DLD1 (cell line): ENCODE measurements around the gene DEPDC5.

Experiments
- in situ Hi-C: cut with HindIII; loops from 2 replicates; pipeline ENCODE4 v1.10.0; 2017; ENCODE audit warnings: low sequenced_read_pairs

The DEPDC5 gene

DNA sequence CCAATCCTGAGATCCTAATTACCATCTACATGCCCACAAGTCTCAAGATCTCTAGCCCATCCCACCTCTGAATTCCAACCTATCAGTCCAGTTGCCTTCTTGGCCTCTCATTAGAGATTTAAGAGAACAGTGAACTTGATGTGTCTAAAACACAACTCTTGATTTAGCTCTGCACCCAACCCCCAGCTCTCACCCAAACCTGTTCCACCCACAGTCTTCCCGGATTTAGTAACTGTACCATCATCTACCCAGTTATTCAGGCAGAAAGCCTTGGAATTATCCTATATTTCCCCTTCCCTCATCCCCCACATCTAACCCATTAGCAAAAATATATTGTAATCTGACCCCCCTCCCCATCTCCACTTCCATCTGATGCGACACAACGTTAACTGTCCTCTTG lies 166.5 kb downstream of the DEPDC5 start:
- in situ Hi-C loops = no loop called here

DNA sequence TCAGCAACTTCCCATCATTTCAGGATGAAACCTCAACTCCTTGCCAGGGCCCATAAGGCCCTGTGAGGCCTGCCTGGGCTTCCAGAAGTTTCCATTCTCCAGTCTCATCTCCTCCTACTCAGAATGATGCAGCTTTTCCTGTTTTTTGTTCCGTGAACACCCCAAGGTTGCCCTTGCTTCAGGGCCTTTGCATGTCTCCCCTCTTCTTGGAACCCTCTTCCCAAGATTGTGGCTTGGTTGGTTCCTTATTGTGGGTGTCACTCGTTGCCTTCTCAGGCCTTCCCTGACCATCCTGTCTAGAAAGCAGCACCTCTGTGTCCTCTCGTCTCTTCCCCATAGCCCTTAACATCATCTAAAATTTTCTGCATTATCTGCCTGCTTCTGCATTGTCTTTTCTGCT lies 167.3 kb downstream of the DEPDC5 start:
- in situ Hi-C loops = no loop called here

DNA sequence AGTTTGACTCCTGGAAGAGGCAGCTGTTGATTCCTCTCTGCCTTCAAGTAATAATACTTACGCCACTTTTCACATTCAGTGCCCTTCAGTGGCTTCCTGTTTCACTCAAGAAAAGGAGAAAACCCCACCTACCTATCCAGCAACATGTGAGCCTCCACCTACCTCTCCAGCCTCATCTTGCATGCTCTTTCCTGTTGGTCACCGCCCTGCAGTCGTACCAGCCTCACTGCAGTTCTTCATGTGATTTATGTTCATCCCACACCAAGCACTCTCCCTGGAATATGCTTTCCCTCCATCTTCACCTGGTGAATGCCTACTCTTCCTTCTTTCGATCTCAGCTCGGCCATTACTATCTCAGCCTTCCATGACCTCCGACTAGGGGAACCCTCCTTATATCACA lies 168.7 kb downstream of the DEPDC5 start:
- in situ Hi-C loops = no loop called here

DNA sequence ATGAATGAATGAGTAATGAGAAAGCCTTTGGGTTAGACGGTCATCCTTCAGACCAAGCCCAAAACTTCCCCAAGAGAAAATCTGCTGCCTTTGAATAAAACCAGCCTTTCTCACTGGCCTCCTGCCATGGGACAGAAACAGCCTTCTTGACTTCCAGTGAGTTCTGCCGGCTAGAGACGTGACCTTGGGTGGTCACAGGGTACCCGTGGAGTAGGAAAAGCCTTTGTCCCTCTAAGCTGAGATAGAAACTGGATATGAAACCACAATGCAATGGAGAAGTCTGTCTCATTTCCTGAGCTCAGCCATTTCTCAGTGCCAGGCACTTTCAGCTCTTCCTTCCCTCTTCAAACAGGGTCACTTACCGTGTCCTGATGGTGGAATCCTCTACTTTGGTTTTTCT lies 169.3 kb downstream of the DEPDC5 start:
- in situ Hi-C loops = no loop called here

DNA sequence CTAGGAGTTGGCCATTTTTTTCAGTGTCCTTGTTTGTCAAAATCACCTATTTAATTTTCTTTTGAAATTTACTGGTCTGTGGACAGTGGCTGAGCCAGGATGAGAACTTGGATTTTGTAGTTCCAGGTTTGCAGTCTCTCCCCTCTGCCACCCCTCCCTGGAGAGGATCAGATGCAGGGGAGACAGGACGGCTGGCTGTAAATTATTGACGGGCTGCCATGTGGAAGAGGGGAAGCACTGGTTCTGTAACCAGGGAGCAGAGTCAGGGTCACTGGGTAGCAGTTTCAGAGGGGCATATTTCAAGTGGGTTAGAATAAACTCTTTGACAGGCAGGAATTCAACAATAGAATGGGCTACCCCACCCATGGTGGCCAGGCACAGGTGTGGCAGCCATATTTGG lies 169.9 kb downstream of the DEPDC5 start:
- in situ Hi-C loops = no loop called here

DNA sequence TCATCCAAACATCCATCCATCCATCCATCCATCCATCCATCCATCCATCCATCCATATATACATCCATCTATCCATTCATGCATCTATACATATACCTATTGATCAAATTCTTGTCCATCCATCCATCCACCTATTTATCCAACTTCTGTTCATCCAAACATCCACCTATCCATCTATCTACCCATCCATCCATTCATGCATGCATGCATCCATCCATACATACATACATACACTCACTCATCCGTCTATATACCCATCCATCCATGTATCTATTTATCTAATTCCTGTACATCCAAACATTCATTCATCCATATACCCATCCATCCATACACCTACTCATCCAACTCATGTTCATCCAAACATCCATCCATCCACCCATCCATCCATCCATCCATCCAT lies 171.2 kb downstream of the DEPDC5 start:
- in situ Hi-C loops = no loop called here

DNA sequence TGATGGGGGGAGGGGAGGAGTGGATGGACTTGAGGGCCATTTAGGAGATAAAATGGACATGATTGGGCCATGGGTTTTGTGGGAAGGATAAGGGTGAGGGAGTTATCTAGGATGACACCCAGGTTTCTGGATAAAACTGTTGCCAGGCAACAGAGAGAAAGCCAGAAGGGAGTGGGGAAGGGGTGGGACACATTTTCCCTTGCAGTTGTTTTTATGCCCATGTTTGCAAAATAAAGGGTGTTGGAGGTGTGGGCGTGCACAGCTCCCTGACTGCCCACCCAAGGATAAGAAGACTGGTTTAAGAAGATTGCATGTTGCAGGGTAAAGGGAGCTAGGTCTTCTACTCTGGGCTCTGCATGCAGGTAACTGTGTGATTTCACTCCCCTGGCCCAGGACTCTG lies 172.2 kb downstream of the DEPDC5 start:
- in situ Hi-C loops = no loop called here

DNA sequence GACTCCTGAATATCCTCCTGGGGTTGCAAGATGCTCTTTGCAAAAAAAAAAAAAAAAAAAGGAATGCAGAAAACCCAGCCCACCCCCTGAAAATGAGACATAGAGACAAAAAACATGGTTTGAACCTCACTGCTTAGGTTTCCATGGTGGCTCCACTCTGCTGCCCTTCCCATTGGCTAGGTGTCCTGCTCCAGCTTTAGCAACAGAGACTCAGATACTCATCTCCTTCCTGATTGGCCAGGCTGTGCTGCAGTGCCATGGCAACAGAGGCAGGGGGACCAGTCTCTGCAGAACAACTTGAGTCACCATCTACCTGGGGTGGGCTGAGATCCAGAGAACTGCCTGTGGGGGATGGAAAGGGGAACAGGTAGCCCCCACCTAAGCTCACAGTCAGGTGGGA lies 173.2 kb downstream of the DEPDC5 start:
- in situ Hi-C loops = no loop called here

DNA sequence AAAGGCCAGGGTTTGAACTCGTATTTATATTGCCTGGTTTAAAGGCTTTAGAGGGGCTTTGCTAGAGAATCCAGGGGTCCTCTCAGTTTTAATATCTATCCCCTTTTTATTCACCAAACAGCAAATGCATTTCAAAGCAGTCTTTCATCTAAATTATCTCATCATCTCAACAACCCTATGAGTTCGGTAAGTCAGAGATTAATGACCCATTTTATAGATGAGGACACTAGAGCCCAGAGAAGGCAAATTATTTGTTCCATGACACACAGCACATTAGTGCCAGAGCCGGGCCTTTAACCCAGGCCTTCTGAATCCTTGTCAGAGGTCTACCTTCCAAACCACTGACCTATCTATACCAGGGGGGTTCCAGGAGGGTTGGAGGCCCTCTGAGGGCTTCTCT lies 173.7 kb downstream of the DEPDC5 start:
- in situ Hi-C loops = no loop called here

DNA sequence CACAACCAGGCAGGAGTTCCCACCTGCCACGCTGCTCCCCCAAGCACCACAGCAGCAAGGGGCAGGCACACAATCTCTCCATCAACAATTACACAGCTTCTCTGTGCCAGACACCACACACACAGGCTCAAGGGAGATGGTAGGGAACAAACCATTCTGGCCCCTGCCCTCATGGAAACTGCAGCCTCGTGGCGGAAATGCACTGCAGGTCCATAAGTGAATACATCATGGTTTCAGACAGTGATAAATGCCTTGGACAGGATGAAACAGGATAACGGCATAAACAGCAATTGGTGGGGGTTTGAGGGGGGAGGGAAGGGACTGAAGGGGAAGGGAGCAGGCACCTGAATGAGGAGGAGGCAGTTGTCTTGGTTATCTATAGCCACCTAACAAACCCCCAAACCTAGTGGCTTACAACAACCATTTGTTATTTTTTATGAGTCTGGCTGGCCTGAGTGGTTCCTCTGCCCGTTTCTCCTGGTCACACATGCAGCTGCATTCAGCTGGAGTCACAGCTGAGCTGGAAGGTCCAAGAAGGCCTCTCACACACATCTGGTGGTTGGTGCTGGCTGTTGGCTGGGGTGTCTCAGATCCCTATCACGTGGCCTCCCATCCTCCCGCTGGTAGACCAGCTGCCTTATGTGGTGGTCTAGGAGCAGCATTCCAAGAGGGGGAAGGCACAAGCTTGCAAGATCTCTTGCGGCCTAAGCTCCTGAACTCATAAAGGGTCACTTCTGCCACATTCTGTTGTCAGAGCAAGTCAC lies 175.5 kb downstream of the DEPDC5 start:
- in situ Hi-C loops = no loop called here

DNA sequence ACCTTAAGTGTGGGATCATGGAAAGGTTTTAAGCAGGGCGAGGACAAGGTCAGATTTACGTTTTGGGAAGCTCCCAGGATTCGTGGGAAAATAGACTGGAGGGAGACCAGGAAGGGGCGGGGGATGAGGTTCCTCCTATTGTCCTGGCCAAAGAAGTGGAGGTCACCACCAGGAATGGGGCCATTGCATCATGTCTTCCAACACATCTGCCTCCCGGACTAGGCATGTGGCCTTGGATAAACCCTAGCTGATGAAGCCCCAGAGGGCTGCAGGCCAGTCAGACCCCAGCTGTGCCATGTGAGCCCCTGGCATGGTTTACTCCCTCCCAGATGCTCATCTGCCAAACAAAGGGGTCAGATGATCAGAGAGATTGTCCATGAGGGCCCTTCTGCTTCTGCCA lies 179.0 kb downstream of the DEPDC5 start:
- in situ Hi-C loops = no loop called here

DNA sequence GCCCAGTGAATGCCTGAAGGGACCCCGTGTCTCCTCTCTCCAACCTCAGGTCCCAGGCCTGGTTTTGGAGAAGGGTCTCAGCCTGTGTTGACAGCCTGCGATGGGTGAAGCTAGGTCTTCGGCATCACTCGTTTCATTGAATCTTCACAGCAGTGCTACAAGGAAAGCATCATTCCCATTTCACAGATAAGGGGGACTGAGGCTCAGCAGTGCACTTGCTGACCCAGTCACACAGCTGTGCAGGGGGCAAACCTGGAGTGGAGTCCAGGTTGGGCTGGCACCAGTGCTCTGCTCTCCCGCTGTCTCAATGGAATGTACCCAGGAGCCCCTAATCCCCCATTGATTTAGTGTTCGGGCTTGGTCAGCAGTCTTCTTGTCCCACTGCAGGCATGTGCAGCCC lies 179.6 kb downstream of the DEPDC5 start:
- in situ Hi-C loops = no loop called here

DNA sequence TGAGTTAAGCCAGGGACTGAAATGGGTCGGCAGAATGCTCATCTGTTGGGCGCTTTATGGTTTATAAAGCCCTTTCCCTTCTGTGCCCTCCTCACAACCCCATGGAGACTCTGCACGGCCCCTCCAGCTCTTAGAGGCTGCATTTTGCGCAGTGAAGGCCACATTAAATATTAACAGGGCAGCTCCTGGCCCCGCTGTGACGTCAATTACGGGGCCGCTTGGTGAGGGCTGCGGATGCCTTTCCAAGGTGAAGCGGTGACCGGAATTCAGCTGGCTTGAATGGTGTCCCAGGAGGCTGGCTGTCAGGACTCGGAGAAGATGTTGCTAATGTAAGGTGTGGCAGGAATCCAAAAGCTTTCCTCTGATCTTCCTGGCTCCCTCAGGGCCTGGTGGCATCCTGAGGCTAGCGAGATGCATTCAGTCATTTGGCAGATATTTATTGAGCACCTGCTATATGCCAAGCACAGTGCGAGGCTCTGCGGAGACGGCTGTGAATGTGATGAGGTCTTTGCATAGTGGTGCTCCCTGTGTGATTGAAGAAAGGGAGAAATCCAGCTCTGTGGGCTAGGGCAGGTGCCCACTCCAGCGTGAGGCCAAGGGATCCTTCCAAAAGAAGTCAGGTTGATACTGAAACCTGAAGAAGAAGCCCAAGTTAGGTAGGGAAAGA lies 180.1 kb downstream of the DEPDC5 start:
- in situ Hi-C loops = no loop called here

DNA sequence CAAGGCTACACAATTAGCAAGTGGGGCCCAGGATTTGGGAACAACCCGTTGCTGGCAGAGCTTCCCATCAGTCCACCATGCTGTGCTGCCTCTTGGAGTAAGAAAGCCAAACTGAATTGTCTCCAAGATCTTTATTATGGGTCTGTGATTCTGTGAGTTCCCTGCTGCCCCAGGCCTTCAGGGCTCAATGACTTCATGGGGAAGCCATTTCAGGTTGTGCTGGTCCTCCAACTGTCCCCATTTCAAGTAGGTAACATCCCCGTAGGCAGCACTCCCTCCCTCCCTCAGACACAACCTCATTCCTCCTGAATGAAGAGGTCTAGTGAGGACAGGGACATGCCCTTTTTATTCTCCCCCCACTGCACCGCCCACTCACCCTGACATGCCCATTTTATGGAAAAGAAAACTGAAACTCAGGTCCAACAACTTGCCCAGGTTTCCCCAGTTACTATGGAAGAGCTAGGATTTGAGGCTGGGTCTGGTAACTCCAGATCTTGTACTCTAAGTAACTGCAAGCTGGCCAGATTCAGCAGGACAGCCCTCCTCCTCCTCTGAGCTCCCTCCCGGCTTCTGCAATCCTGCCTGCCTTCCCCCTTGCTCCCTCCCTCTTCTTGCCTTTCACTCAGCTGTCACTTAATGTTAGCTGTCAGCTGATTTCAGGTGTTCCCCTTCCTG lies 182.3 kb downstream of the DEPDC5 start:
- in situ Hi-C loops = no loop called here

DNA sequence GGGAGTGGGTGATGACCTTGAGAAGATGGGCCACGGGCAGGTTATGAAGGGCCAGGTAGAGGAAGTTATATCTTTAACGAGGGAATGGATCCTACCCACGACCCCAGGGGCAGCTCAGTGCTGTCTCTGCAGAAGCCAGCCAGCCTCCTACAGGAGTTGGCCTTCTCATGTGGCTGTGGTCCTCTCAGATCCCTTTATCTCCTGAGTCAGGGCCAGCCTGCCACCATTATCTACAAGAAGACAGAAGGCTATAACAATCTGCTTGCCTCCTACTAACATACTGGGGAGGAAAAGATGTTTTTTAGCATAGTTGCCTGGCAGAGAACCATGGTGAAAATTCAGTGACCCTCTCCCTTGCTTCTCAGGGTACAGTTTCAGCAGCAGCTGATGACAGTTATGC lies 183.5 kb downstream of the DEPDC5 start:
- in situ Hi-C loops = no loop called here

DNA sequence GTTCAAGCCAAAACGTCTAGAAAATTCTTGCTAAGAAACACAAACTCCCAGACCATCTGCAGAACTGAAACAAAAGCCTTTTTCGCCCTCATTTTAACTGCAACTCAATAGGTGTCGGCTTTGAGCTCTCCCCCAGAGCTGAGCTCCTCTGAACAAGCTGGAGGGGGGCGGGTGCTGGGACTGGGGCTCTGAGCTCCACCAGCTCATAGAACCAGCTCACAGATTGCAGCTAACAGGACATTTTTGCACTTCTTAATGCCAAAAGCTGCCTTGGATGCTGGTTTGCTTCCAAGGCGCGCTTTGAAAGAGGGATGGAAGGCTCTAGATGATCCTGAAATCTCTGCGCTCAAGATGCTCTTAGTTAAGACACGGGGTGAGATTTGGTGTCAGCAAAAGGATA lies 184.5 kb downstream of the DEPDC5 start:
- in situ Hi-C loops = no loop called here

DNA sequence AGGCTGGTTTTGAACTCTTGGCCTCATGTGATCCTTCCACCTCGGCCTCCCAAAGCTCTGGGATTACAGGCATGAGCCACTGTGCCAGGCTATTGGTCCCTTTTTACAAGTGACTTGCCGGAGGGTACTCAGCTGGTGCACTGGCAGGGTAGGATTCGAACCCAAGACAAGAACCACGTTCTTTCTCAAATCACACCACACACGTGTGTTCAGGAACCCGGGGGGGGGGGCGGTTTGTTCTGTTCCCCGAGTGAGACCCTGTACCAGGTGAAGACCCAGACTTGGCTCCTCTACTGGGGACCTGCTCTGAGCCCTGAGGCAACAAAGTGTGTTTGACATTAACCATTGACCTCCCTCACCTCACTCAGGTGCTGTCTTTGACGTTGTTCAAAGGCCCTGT lies 186.7 kb downstream of the DEPDC5 start:
- in situ Hi-C loops = no loop called here

DNA sequence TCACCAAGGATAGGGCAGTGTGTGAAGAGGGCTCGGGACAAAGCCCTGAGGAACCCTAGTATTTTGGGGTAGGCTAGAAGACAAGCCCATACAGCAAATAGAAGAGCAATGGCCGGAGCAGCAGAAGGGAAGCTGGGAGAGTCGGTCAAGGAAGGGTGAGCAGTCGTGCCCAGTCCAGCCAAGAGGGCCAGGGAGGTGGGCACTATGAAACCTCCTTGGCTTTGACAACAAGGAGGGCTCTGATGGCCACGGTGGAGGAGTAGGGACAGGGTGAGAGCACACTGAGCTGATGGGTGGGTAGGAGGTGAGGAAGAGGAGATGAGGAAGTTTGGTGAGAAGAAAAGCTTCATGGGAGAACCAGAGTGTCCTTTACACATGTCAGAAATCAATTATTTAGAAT lies 188.3 kb downstream of the DEPDC5 start:
- in situ Hi-C loops = no loop called here

DNA sequence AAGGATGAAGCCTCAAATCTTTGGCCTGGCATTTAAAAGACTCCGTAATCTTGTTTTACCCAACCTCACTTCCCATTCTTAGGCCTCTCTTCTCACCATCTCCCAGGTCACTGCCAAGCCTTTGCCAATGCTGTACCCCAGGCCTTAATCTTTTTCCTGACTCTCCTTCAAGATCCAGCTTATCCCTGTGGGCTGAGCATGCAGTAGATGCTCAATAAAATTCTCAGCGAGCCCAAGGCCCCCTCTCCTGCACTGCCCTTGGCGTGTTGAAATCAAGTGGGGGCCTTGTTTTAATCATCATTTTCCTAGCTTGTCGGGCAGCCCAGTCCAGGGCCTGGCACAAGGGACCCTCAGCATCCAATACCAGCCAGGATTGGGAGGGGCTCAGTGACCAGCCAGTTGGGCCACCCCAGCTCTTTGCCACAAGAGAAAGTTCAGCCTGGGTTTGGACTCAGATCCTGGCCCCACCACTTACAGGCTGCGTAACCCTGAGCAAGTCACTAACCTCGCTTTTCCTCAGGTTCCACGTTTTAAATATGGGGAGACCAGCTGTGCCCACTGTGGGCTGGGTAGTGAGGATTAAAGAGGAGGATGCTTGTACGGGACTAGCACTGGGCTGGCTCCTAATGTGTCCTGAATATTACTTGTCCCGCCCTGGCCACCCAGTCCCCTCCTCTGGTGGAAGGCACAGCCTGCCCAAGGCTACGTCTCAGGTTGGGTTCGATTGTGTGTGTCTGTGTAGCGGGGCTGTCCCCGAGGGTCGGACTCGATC lies 189.6 kb downstream of the DEPDC5 start:
- in situ Hi-C loops = no loop called here

DNA sequence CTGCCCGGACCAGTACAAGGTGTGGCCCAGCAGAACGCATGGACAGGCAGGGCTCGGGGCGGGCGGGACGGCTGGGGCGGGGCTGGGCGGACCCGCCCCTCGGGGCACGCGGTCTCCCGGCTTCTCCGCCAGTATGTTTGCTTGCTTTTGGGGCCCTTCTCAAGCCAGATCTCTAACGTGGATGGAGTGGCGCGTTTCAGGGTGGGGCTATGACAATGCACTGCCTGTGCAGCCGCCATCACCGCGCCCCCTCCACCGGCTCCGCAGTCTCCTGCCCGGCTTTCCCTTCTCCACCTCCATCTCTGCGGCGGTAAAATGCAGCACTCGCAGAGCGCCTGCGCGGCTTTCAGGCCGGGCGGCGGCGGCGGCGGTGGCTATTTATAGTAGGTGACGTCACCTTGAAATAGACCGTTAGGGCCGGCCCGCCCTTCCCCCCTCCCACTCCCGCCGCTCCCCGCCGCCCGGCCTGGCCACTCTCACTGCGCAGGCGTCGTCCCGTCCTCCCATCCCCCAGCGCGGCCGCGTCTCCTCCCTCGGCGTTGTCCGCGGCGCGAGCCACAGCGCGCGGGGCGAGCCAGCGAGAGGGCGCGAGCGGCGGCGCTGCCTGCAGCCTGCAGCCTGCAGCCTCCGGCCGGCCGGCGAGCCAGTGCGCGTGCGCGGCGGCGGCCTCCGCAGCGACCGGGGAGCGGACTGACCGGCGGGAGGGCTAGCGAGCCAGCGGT lies 190.3 kb downstream of the DEPDC5 start, which contains the start of gene YWHAH:
Gene YWHAH (plus strand): TSS at position 558 of the 722 bp plus-strand sequence. CDS start 199 bp downstream, outside the sequence.
- in situ Hi-C loops = no loop called here
